Endothelial cell of umbilical vein (primary cell): ENCODE measurements around the gene PCNT. TPM values are rescaled to one million over a fixed set of nuclear protein-coding genes. Genes with fewer than 3 reads are reported as not detected.

ENCODE experiments used
- BruUV-seq: library from RNA; stranded (reverse); fragments of 400-500 nt; replicated peaks from 2 replicates; lab custom pipeline; 2021; lab: Mats Ljungman, UMichigan
- CTCF ChIA-PET: fragments of 300-600, 350-600 bp; sonication (Branson Sonifier 250); formaldehyde crosslinking; loops from one replicate; lab custom pipeline; 2021; ENCODE audit warnings: antibody characterized with exemption, inconsistent platforms; lab: Charles Lee
- POLR2A ChIA-PET: fragments of 300-600, 350-600 bp; sonication (Branson Sonifier 250); formaldehyde crosslinking; loops from one replicate; lab custom pipeline; 2021; ENCODE audit warnings: antibody characterized with exemption, inconsistent platforms; lab: Charles Lee
- DNase-seq: peaks from one replicate; pipeline ENCODE4 v3.0.0-alpha.2; 2011; ENCODE audit warnings: low read depth, low spot score
- FAIRE-seq: peaks from 2 replicates; lab custom pipeline; 2011; peaks lifted over from hg19 to GRCh38; lab: Jason Lieb, UNC
- H2AFZ ChIP-seq: 2 replicates; pipeline ENCODE4 v1.6.0; 2012; ENCODE audit warnings: low read depth, low read length, control low read depth, inconsistent platforms
- H3K27ac ChIP-seq: 2 replicates; pipeline ENCODE4 v1.5.1; 2011; ENCODE audit warnings: low read depth, mild to moderate bottlenecking, control low read depth, low read length, moderate library complexity; ENCODE audit not compliant: insufficient read depth
- H3K27me3 ChIP-seq, 2 experiments: 2 replicates each; pipeline versions ENCODE4 v1.6.0 to v1.6.1; 2011; ENCODE audit warnings: low read length in 2 of 2, mixed read lengths in 1 of 2; ENCODE audit not compliant: control insufficient read depth in 2 of 2, insufficient read depth in 2 of 2
- H3K36me3 ChIP-seq, 2 experiments: 2 replicates in 1 of 2; 3 replicates in 1 of 2; pipeline ENCODE4 v1.5.1; 2011; ENCODE audit warnings: low read length in 2 of 2, mild to moderate bottlenecking in 1 of 2, moderate library complexity in 1 of 2; ENCODE audit not compliant: control insufficient read depth in 2 of 2, insufficient read depth in 2 of 2; ENCODE audit errors: extremely low read depth in 1 of 2
- H3K4me1 ChIP-seq: 3 replicates; pipeline ENCODE4 v1.5.1; 2011; ENCODE audit warnings: mild to moderate bottlenecking, low read length; ENCODE audit not compliant: control insufficient read depth, insufficient read depth; ENCODE audit errors: extremely low read depth
- H3K4me2 ChIP-seq: 2 replicates; pipeline ENCODE4 v1.6.1; 2011; ENCODE audit warnings: low read length, control low read depth, mixed read lengths; ENCODE audit not compliant: insufficient read depth
- H3K4me3 ChIP-seq, 3 experiments: fragments of 200-600 bp in 1 of 3; sonication (generic), shearing (Covaris generic) in 1 of 3; replicated peaks in 1 of 3; 2 replicates each; pipeline ENCODE4 v1.5.1; 2011 to 2016; ENCODE audit warnings: control low read depth in 3 of 3, low read length in 3 of 3, mild to moderate bottlenecking in 2 of 3, inconsistent platforms in 1 of 3, low read depth in 1 of 3, moderate library complexity in 1 of 3; ENCODE audit not compliant: insufficient read depth in 1 of 3
- H3K79me2 ChIP-seq: 2 replicates; pipeline ENCODE4 v1.6.0; 2012; ENCODE audit warnings: low read length, inconsistent platforms; ENCODE audit not compliant: control insufficient read depth, insufficient read depth
- H3K9ac ChIP-seq: replicated peaks from 2 replicates; pipeline ENCODE3; 2011; ENCODE audit warnings: low read length, control low read depth; ENCODE audit not compliant: insufficient read depth; ENCODE audit errors: extremely low read depth
- H3K9me1 ChIP-seq: replicated peaks from 3 replicates; pipeline ENCODE4 v1.6.0; 2011; ENCODE audit warnings: mild to moderate bottlenecking, low read length; ENCODE audit not compliant: control insufficient read depth, insufficient read depth; ENCODE audit errors: extremely low read depth
- H3K9me3 ChIP-seq: replicated peaks from 2 replicates; pipeline ENCODE4 v1.5.1; 2012; ENCODE audit warnings: low read length, inconsistent platforms; ENCODE audit not compliant: control insufficient read depth, insufficient read depth
- H4K20me1 ChIP-seq: replicated peaks from 2 replicates; pipeline ENCODE3; 2011; ENCODE audit warnings: mild to moderate bottlenecking, low read length; ENCODE audit not compliant: control insufficient read depth, insufficient read depth; ENCODE audit errors: extremely low read depth
- CTCF ChIP-seq, 2 donors: IDR thresholded peaks; 1 replicate in 1 of 2; 2 replicates in 1 of 2; pipeline ENCODE4 v1.5.1; 2011; ENCODE audit warnings: low read length in 2 of 2, mild to moderate bottlenecking in 2 of 2, moderate library complexity in 2 of 2, control low read depth in 1 of 2, inconsistent platforms in 1 of 2, low read depth in 1 of 2; ENCODE audit not compliant: insufficient read depth in 1 of 2; ENCODE audit errors: extremely low read depth in 1 of 2
- EZH2 ChIP-seq: IDR thresholded peaks from 2 replicates; pipeline ENCODE4 v1.6.1; 2012; ENCODE audit warnings: borderline replicate concordance, low read depth, mild to moderate bottlenecking, moderate library complexity, low read length, inconsistent platforms; ENCODE audit not compliant: severe bottlenecking
- FOS ChIP-seq: IDR thresholded peaks from 2 replicates; pipeline ENCODE4 v1.6.1; 2011; ENCODE audit warnings: mild to moderate bottlenecking, low read length, moderate library complexity, borderline replicate concordance; ENCODE audit not compliant: insufficient read depth
- GATA2 ChIP-seq: IDR thresholded peaks from 2 replicates; pipeline ENCODE4 v1.7.0; 2011; ENCODE audit warnings: low read depth, mild to moderate bottlenecking, moderate library complexity, mixed read lengths, low read length; ENCODE audit not compliant: insufficient read length, insufficient read depth
- JUN ChIP-seq: IDR thresholded peaks from 2 replicates; pipeline ENCODE4 v1.6.1; 2011; ENCODE audit warnings: borderline replicate concordance, low read depth; ENCODE audit not compliant: insufficient read length, insufficient read depth
- MAX ChIP-seq: IDR thresholded peaks from 2 replicates; pipeline ENCODE4 v1.6.1; 2011; ENCODE audit not compliant: insufficient read depth, insufficient read length
- MYC ChIP-seq: IDR thresholded peaks from one replicate; pipeline ENCODE4 v1.6.1; 2011; ENCODE audit warnings: mild to moderate bottlenecking, low read depth, low read length
- POLR2A ChIP-seq: IDR thresholded peaks from 2 replicates; pipeline ENCODE4 v1.6.1; 2012; ENCODE audit warnings: low read depth, mild to moderate bottlenecking, control low read depth, low read length
- POLR2AphosphoS5 ChIP-seq: IDR thresholded peaks from 2 replicates; pipeline ENCODE4 v1.6.1; 2012; ENCODE audit warnings: low read depth, mild to moderate bottlenecking, control low read depth, low read length, moderate library complexity; ENCODE audit not compliant: insufficient read depth
- dilution Hi-C: fragments of 300-500 bp; cut with MboI; formaldehyde crosslinking; loops from one replicate; pipeline ENCODE4 v1.15.0; 2019; ENCODE audit warnings: low sequenced_read_pairs; ENCODE audit not compliant: extremely low pct_ligation_motif_present
- intact Hi-C: fragments of 100-400 bp; cut with micrococcal nuclease; formaldehyde crosslinking; loops from one replicate; pipeline ENCODE4 v1.10.0; 2022
- polyA plus RNA-seq, 4 experiments: library from polyadenylated mRNA; depleted of rRNA in 3 of 4; stranded (reverse) in 3 of 4; unstranded in 1 of 4; fragments of >200 nt; gene quantifications; 2 replicates each; pipeline versions ENCODE4 v1.2.1 to v1.2.3, GENCODE V29; 2011 to 2012; ENCODE audit warnings: missing spikeins in 1 of 4
- total RNA-seq: library from RNA; stranded (reverse); gene quantifications from 2 replicates; pipeline ENCODE4 v1.2.3, GENCODE V29; 2021

Gene PCNT
- total and polyA plus RNA-seq, 2 donors (not counting 3 experiments of a cell fraction or from before 2014, with no cell fraction given) = 9.6 to 49.5 TPM

GRCh38 chr21:46392921-46393320 is 69.0 kb downstream of the PCNT start:
- Histone ChIP-seq H2AFZ (no peak overlapping the region), H4K20me1 (no peaks in the 10 kb centered on the region), H3K27ac (no peak overlapping the region), H3K36me3 (peaks cover 2 to 24% of the 10 kb centered on the region in 2 experiments), H3K4me3 (no peak overlapping the region), H3K9me3 (no peaks in the 10 kb centered on the region), H3K27me3 (no peaks in the 10 kb centered on the region), H3K4me1 (no peaks in the 10 kb centered on the region), H3K79me2 (no peaks in the 10 kb centered on the region), H3K9me1 (no peaks in the 10 kb centered on the region), H3K4me2 (no peak overlapping the region), H3K9ac (no peak overlapping the region)
- intact Hi-C loops (no loop called here), dilution Hi-C loops (no loop called here)
- no TSS peak for BruUV-seq
- ChIA-PET POLR2A (no interaction called here), CTCF (no interaction called here)
- FAIRE-seq (no peak), DNase-seq (no peak)
- no peak for TF ChIP-seq MYC
- TF ChIP-seq MAX = no peak
- no peak for TF ChIP-seq POLR2AphosphoS5
- TF ChIP-seq POLR2A = no peak
- no peak for TF ChIP-seq EZH2
- no peak for TF ChIP-seq GATA2
- TF ChIP-seq JUN = no peak
- TF ChIP-seq FOS = no peak
- TF ChIP-seq CTCF (IDR thresholded peaks at IDR 0.05; ENCODE audit: extremely low read depth in 1 of 2, insufficient read depth in 1 of 2, low read depth in 1 of 2, low read length in 2 of 2) = no peak
